OCI-LY3 (cell line): Measurements from ENCODE around the gene HELZ.
A peak's percentile ranks its signal among the peaks of the same experiment; 100 is the strongest.

Source experiments
- H2AFZ ChIP-seq: fragments of 200-600, 300-600 bp; shearing (Covaris generic); 2 replicates; pipeline ENCODE4 v1.6.0; 2014; ENCODE audit warnings: antibody characterized with exemption, low read depth, low read length
- H3K27ac ChIP-seq: fragments of 200-600, 300-600 bp; sonication (generic); 2 replicates; pipeline ENCODE4 v1.5.1; 2014; ENCODE audit warnings: mild to moderate bottlenecking, low read length, moderate library complexity, mixed read lengths
- H3K27me3 ChIP-seq: fragments of 200-600, 300-600 bp; sonication (generic); 2 replicates; pipeline ENCODE4 v1.6.1; 2014; ENCODE audit warnings: low read depth, low read length, mixed read lengths
- H3K36me3 ChIP-seq: fragments of 200-600, 300-600 bp; sonication (generic); replicated peaks from 2 replicates; pipeline ENCODE3; 2014; ENCODE audit warnings: low read depth, low read length, mixed read lengths
- H3K4me1 ChIP-seq: fragments of 300-600, 200-600 bp; sonication (generic); 2 replicates; pipeline ENCODE4 v1.6.1; 2014; ENCODE audit warnings: low read length, mixed read lengths
- H3K4me2 ChIP-seq: fragments of 200-600, 300-600 bp; sonication (generic); 2 replicates; pipeline ENCODE4 v1.6.1; 2014; ENCODE audit warnings: low read length, mixed read lengths
- H3K4me3 ChIP-seq: fragments of 300-600, 200-600 bp; sonication (generic); 2 replicates; pipeline ENCODE4 v1.5.1; 2014; ENCODE audit warnings: antibody characterized with exemption, mild to moderate bottlenecking, low read length, moderate library complexity
- H3K79me2 ChIP-seq: fragments of 300-600, 200-600 bp; shearing (Covaris generic); 2 replicates; pipeline ENCODE4 v1.6.1; 2014; ENCODE audit warnings: mild to moderate bottlenecking, low read length, mixed read lengths
- H3K9ac ChIP-seq: fragments of 300-600, 200-600 bp; shearing (Covaris generic); 2 replicates; pipeline ENCODE4 v1.6.0; 2014; ENCODE audit warnings: mild to moderate bottlenecking, low read length, moderate library complexity
- H3K9me3 ChIP-seq: fragments of 200-600, 300-600 bp; shearing (Covaris generic); 2 replicates; pipeline ENCODE4 v1.6.1; 2014; ENCODE audit warnings: low read length, mixed read lengths; ENCODE audit not compliant: insufficient read depth
- H4K20me1 ChIP-seq: fragments of 200-600, 300-600 bp; sonication (generic); 2 replicates; pipeline ENCODE4 v1.6.1; 2016; ENCODE audit warnings: low read length, mixed read lengths; ENCODE audit not compliant: insufficient read depth
- CTCF ChIP-seq: fragments of 200-600, 300-600 bp; sonication (generic); IDR thresholded peaks from 2 replicates; pipeline ENCODE4 v1.5.1; 2014; ENCODE audit warnings: antibody characterized with exemption, low read length, low read depth
- EZH2phosphoT487 ChIP-seq: fragments of 200-600 bp; shearing (Covaris generic); IDR thresholded peaks from 2 replicates; pipeline ENCODE4 v1.6.1; 2018; ENCODE audit warnings: antibody characterized with exemption, mixed run types, low read depth

HELZ gene

DNA sequence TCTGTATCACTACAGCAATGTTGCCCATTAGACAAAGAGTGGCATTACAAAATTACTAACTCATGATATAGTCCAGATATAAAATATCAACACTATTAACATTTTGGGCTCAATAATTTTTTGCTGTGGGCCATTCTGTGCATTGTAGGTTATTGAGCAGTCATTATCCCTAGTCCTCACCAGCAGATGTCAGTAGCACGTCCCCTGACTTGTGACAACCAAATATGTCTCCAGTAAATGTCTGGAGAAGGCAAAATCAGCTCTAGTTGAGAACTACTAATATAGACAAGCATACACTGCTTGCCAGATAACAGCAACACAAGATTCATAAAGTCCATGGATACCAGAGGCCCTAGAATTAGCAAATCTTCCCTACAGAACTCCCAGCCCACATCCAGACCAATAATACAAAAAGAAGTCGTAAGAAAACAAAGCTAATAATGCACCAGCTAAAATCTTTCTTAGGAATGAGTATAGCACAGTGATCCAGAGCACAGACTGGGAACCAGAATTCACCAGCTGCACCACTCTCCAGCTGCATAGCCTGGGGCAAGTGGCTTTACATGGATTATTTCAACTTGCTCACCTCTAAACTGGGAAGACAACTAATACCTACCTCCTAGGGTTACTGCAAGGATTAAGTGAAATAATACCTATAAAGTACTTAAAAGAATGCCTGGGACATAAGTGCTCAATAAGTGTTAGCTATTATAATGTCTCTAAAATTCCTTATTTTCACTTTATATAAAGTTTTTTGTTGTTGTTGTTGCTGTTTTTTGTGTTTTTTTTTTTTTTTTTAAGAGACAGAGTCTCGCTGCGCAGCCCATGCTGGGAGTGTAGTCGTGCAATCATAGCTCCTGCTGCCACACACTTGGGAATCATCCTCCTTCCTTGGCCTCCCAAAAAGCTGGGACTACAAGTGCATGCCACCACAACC, 23.7 kb downstream of the HELZ start:
- Histone ChIP-seq H2AFZ (no peak overlapping the region), H3K27ac (no peak overlapping the region), H3K4me1 (no peaks in the 10 kb centered on the region), H3K79me2 (peaks cover 75% of the 10 kb centered on the region), H3K9ac (no peak overlapping the region), H3K4me2 (no peak overlapping the region), H3K27me3 (no peaks in the 10 kb centered on the region), H3K9me3 (no peaks in the 10 kb centered on the region), H4K20me1 (peaks cover 58% of the 10 kb centered on the region), H3K4me3 (no peak overlapping the region), H3K36me3 (peaks cover 36% of the 10 kb centered on the region)
- peak; percentile 63 for TF ChIP-seq CTCF
- TF ChIP-seq EZH2phosphoT487, result no peak

DNA sequence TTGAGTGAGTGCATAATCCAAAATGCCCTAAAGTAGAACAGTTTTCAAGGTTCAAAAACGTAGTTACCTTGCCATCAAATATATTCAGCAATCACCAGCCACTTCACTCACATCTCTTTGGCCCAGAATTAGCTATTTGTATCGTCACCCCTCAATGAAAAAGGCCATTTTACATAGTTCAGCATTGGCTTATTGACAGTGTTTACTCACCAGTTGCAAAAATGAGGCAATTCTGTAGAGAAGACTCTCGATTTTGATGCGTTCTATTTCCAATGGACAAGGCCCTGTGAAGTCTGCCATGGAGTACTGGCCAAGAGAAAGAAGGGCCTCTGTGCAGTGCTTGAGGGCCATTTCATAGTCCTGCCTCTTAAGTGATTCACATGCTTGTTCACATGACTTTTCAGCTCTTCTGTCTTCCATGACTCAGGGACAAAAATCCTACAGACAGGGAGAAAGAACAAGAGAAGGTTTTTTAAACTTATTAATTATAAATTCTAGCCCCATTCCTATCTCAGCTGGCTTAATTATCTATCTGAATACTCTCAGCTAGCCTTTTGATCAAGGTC, 26.5 kb downstream of the HELZ start:
- H3K9me3 ChIP-seq, result no peaks in the 10 kb centered on the region
- TF ChIP-seq EZH2phosphoT487 (no peak), CTCF (no peak)
- no peak overlapping the region for H3K27ac ChIP-seq
- no peak overlapping the region for H2AFZ ChIP-seq
- H3K79me2 ChIP-seq, result peaks cover 48% of the 10 kb centered on the region
- H3K36me3 ChIP-seq, result peaks cover 41% of the 10 kb centered on the region
- peaks cover 46% of the 10 kb centered on the region for H4K20me1 ChIP-seq
- H3K27me3 ChIP-seq, result no peaks in the 10 kb centered on the region
- H3K4me1 ChIP-seq, result no peaks in the 10 kb centered on the region
- H3K4me3 ChIP-seq, result no peak overlapping the region
- no peak overlapping the region for H3K4me2 ChIP-seq
- no peak overlapping the region for H3K9ac ChIP-seq

- Histone ChIP-seq H3K4me1 (no peaks in the 10 kb centered on the region), H3K9me3 (no peaks in the 10 kb centered on the region), H3K36me3 (peaks cover 39% of the 10 kb centered on the region), H3K9ac (no peak overlapping the region), H3K27ac (no peak overlapping the region), H3K27me3 (no peaks in the 10 kb centered on the region), H3K79me2 (peaks cover 42% of the 10 kb centered on the region), H3K4me2 (no peak overlapping the region), H3K4me3 (no peak overlapping the region), H4K20me1 (peaks cover 43% of the 10 kb centered on the region), H2AFZ (no peak overlapping the region)
- no peak for TF ChIP-seq CTCF
- no peak for TF ChIP-seq EZH2phosphoT487
Measured at GRCh38 chr17:67217446-67217845, 27.6 kb downstream of the HELZ start.

GRCh38 chr17:67216578-67217320, 28.2 kb downstream of the HELZ start:
- peaks cover 35% of the 10 kb centered on the region for H3K79me2 ChIP-seq
- H3K27ac ChIP-seq, result no peak overlapping the region
- H3K9me3 ChIP-seq, result no peaks in the 10 kb centered on the region
- H3K4me3 ChIP-seq, result no peak overlapping the region
- H4K20me1 ChIP-seq, result peaks cover 37% of the 10 kb centered on the region
- no peak overlapping the region for H2AFZ ChIP-seq
- no peaks in the 10 kb centered on the region for H3K27me3 ChIP-seq
- no peak overlapping the region for H3K9ac ChIP-seq
- no peaks in the 10 kb centered on the region for H3K4me1 ChIP-seq
- peaks cover 39% of the 10 kb centered on the region for H3K36me3 ChIP-seq
- no peak for TF ChIP-seq EZH2phosphoT487
- TF ChIP-seq CTCF, result no peak
- H3K4me2 ChIP-seq, result no peak overlapping the region
